GM12864 (cell line): ENCODE data around the gene CLEC17A.

ENCODE experiments used
- DNase-seq: peaks from one replicate; pipeline ENCODE4 v3.0.0-alpha.2; 2011; ENCODE audit warnings: low read depth
- H3K4me3 ChIP-seq: 2 replicates; pipeline ENCODE4 v1.5.1; 2011; ENCODE audit warnings: mild to moderate bottlenecking, low read depth, low read length, control low read depth
- TF ChIP-seq, protein P1 (sequence below): IDR thresholded peaks from 2 replicates; pipeline ENCODE4 v1.5.1; 2011; ENCODE audit warnings: low read depth, mild to moderate bottlenecking, moderate library complexity, low read length, control low read depth, inconsistent platforms; ENCODE audit errors: missing control alignments

The CLEC17A gene

DNA sequence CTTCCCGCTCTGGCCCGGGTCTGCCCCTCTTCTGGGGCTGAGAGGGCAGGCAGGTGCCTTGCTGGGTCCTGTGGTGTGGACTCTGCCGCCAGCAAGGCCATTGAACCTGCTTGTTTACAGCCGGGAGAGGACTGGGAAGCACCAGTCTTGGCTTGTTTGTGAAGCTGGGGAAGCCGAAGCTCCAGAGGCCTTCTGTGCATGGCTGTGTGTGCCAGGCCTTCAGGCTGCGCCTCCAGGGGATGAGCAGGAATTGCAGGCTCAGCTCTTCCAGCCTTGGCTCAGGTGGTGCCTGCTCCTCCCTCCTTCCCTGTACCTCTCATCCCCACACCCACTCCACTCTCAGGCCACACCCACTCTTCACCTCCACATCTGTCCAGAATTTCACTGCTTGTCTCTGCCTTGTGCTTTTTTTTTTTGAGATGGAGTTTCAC is 28.5 kb upstream of the CLEC17A start:
- H3K4me3 ChIP-seq: no peak overlapping the region
- no peak for DNase-seq
- TF ChIP-seq, protein P1, sequence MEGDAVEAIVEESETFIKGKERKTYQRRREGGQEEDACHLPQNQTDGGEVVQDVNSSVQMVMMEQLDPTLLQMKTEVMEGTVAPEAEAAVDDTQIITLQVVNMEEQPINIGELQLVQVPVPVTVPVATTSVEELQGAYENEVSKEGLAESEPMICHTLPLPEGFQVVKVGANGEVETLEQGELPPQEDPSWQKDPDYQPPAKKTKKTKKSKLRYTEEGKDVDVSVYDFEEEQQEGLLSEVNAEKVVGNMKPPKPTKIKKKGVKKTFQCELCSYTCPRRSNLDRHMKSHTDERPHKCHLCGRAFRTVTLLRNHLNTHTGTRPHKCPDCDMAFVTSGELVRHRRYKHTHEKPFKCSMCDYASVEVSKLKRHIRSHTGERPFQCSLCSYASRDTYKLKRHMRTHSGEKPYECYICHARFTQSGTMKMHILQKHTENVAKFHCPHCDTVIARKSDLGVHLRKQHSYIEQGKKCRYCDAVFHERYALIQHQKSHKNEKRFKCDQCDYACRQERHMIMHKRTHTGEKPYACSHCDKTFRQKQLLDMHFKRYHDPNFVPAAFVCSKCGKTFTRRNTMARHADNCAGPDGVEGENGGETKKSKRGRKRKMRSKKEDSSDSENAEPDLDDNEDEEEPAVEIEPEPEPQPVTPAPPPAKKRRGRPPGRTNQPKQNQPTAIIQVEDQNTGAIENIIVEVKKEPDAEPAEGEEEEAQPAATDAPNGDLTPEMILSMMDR: no peak

DNA sequence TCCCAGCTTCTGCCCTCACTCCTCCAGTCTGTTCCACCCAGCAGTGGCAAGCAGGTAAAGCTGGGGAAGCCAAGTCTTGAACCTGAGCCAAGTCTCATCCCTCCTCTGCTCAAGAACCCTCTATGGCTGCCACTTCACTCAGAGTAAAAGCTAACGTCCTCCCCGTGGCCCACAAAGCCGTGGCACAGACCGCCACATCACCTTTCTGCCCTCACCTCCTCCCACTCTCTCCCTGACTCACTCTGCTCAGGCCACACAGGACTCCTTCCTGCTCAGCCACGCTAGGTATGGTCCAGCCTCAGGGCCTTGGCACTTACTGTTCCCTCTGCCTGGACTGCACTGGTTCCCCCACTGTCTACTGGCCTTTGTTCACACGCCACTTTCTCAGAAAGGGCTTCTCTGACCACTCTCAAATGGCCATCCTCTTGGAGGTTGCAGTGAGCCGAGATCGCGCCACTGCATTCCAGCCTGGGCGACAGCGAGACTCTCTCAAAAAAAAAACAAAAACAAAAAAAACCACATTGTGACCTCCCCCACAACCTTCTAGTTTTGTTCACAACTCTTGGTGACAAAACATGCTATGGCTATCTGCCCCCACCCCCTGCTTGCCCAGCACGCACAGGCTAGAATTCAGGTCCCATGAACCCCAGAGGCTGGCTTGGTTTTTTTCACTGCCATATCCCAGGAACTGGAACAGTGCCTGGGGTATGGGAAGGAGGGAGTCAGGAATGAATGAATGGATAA is 26.8 kb upstream of the CLEC17A start:
- DNase-seq: no peak
- no peak overlapping the region for H3K4me3 ChIP-seq
- TF ChIP-seq, protein P1: no peak

DNA sequence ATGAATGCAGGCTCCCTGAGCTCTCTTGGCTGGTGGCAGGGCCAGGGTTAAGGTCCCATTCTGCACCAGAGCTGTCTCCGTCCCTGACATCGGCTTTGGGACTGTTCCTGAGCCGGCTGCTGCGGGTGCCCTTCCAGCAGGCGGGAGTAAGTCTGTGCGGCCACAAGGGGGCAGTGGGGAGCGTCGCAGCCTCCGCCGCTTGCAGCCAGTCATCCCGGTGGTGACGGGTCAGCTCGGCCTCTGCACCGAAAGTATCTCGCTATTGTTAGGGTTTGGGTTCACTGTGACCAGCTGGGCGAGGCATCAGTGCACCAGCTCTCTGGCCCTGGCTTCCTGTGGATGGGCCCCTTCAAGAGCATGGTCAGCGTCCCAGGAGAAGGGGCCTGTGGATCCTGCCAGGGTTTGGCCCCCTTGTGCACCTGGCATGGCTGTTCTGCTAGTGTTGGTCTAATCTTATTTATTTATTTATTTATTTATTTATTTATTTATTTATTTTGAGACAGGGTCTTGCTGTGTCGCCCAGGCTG is 26.2 kb upstream of the CLEC17A start:
- H3K4me3 ChIP-seq: no peak overlapping the region
- TF ChIP-seq, protein P1: peak; percentile 99
- peak; percentile 49 for DNase-seq

DNA sequence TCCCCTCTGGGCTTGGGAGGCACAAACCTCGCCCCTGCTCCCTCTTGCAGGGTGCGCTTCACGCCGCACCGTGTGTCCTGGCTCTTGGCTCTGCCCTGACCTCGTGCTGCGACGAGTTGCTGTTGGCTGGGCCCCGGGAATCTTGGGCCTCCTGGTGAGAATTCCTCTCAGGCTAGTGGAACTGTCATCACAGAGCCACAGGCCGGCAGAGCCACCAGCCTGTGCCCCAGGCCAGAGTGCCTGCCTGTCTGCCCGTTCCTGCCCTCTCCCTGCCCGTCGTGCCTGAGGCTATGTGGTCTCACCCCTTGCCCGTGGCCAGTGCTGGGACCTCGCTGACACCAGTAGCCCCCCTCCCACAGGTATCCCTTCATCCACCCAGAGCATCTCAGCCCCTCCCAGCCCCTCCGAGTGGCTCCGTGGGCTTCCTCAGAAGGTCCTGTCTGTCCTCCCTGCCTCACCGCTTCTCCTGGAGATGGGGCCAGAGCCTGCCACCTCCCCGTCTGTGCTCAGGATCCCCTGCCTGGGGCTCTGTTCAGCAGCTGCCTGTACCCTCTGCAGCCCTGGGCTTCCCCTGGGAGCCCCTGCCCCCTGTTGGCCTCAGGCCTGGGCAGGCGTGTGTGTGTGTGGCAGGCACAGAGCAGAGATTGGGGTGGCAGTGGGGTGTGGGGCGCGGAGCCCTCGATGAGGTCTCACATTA is 24.4 kb upstream of the CLEC17A start:
- TF ChIP-seq, protein P1: no peak
- H3K4me3 ChIP-seq: no peak overlapping the region
- DNase-seq: no peak

DNA sequence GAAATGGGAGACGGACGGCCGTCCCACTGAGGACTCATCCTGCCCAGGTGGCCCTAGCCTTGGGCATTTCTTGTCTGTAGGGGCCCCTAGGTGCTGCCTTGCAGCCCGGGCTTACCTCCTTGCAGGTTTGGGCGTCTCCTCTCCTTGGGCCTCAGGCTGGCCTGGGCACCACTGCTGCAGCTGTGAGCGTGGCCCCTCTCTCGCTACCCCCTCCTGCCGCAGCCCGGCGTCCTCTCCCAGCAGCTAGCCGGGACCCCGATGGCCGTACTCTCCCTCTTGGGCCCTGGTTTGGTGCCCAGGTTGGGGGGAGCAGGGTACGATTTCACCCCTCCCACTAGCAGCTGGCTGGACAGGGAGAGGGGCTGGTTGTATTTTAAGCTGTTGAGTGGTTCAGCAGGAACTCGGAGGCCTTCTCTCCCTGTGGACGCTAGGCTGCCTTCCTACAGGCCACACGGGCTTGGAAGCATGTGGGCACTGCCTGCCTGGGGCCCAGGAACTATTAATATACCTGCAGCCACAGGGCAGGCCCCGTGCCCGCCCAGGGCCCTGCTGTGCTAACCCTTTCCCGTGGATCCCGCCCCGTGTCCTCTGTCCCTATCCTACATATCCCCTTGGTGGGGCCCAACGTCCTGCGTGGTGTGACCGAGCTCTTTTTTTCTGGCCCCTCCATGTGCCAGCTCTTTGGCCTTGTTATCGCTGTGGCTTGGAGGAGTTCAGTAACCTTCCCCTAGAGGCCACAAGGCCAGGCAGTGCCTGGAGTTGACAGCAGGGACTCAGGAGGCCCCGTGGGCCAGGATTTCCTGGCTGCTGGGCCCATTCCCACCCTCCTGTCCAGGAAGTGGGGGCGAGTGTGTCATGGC is 22.7 kb upstream of the CLEC17A start:
- no peak overlapping the region for H3K4me3 ChIP-seq
- no peak for DNase-seq
- TF ChIP-seq, protein P1: no peak

DNA sequence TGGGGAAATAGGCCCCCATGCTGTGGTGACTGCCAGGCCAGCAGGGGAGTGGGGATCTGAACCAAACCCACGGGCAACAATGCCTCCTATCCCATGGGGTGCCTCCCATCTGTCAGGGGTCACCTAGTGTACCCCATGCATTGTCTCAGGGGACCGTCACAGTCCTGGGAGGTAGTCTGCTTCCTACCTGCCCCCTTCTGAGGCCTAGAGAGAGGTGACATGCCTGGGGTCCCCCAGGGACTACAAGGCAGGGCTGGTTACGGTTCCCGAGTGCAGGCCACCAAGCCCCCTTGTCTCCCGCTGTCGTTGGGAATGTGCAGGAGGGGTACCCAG is 22.1 kb upstream of the CLEC17A start:
- TF ChIP-seq, protein P1: no peak
- no peak for DNase-seq
- H3K4me3 ChIP-seq: no peak overlapping the region
